Spleen (tissue), 11 donors: ENCODE measurements around the gene ARHGAP21. TPM values are rescaled to one million over a fixed set of nuclear protein-coding genes. Genes with fewer than 3 reads are reported as not detected.

Source experiments
- DNase-seq: peaks from one replicate; pipeline ENCODE4 v3.0.0-alpha.2; 2020
- H3K27ac ChIP-seq, 8 donors: fragments of 200-600 bp; sonication (generic) in 7 of 8; 1 replicate in 4 of 8; 2 replicates in 4 of 8; pipeline versions ENCODE4 v1.5.0 to v1.8.0; 2016 to 2021; ENCODE audit warnings: inconsistent platforms in 4 of 8, mild to moderate bottlenecking in 4 of 8, moderate library complexity in 1 of 8
- H3K27me3 ChIP-seq, 7 donors: fragments of 200-600 bp; sonication (generic) in 6 of 7; replicated peaks in 1 of 7; 1 replicate in 4 of 7; 2 replicates in 3 of 7; pipeline versions ENCODE4 v1.5.0 to v1.8.0; 2016 to 2021; ENCODE audit warnings: inconsistent platforms in 3 of 7, mild to moderate bottlenecking in 1 of 7
- H3K36me3 ChIP-seq, 6 donors: fragments of 200-600 bp; sonication (generic) in 5 of 6; 1 replicate in 4 of 6; 2 replicates in 2 of 6; pipeline versions ENCODE4 v1.5.0 to v1.8.0; 2016 to 2021; ENCODE audit warnings: inconsistent platforms in 2 of 6
- H3K4me1 ChIP-seq, 6 donors: fragments of 200-600 bp; sonication (generic) in 5 of 6; 1 replicate in 3 of 6; 2 replicates in 3 of 6; pipeline versions ENCODE4 v1.5.0 to v1.8.0; 2016 to 2021; ENCODE audit warnings: inconsistent platforms in 3 of 6
- H3K4me3 ChIP-seq, 8 donors: fragments of 200-600 bp; sonication (generic) in 7 of 8; 1 replicate in 4 of 8; 2 replicates in 4 of 8; pipeline versions ENCODE4 v1.5.0 to v1.8.0; 2016 to 2021; ENCODE audit warnings: inconsistent platforms in 4 of 8, mild to moderate bottlenecking in 4 of 8, moderate library complexity in 2 of 8
- H3K9me3 ChIP-seq, 8 donors: fragments of 200-600 bp; sonication (generic) in 7 of 8; 1 replicate in 4 of 8; 2 replicates in 4 of 8; pipeline versions ENCODE4 v1.5.0 to v1.8.0; 2016 to 2021; ENCODE audit warnings: inconsistent platforms in 4 of 8
- POLR2A ChIP-seq, 3 donors: fragments of 450-650 bp; IDR thresholded peaks; one replicate each; pipeline ENCODE4 v1.5.1; 2017; ENCODE audit warnings: antibody characterized with exemption in 3 of 3, mild to moderate bottlenecking in 1 of 3
- POLR2AphosphoS5 ChIP-seq, 3 donors: sonication (generic); formaldehyde crosslinking; IDR thresholded peaks; one replicate each; pipeline ENCODE4 v1.5.1; 2017; ENCODE audit warnings: antibody characterized with exemption in 3 of 3
- WGBS, 5 donors: extraction: QIAGEN DNeasy Blood & Tissue Kit in 3 of 5; methylation state at CpG; one replicate each; pipeline versions ENCODE4 v1.1.5 to v1.1.7; 2013 to 2018; 5-methylcytosine and 5-hydroxymethylcytosine counted together
- intact Hi-C: fragments of 100-400 bp; cut with DNase I; formaldehyde crosslinking; loops from one replicate; pipeline ENCODE4 v1.15.0; 2023; ENCODE audit warnings: low total_unique reads
- polyA plus RNA-seq, 3 donors: library from polyadenylated mRNA; stranded (reverse); fragments of 200-250 nt; gene quantifications; one replicate each; pipeline ENCODE4 v1.2.1, GENCODE V29; 2013
- total RNA-seq, 7 donors: library from RNA; depleted of rRNA in 3 of 7; stranded (reverse); fragments of >200 nt in 3 of 7; fragmentation: NEBNext Ultra II Directional in 4 of 7; extraction: Animal tissue kit (Norgen Biotek cat#: 25700) in 4 of 7; gene quantifications; one replicate each; pipeline versions ENCODE4 v1.1.0 to v1.2.1, GENCODE V29; 2016 to 2021
- TF ChIP-seq, protein P1 (sequence below), 11 experiments: fragments of 200-600 bp in 7 of 11; fragments of 450-650 bp in 4 of 11; sonication (generic) in 4 of 11; IDR thresholded peaks in 8 of 11; conservative IDR thresholded peaks in 3 of 11; 1 replicate in 7 of 11; 2 replicates in 4 of 11; pipeline versions ENCODE4 v1.4.0 to v1.8.0; 2016 to 2021; ENCODE audit warnings: antibody characterized with exemption in 11 of 11, inconsistent platforms in 4 of 11, mild to moderate bottlenecking in 1 of 11
- donor health status: healthy with polysubstance abuse.
- donor health status: DM: no; HTN: no; CAD: no; lungs with moderate emphysema.
- donor health status: DM: no; HTN: no; CAD: no.
- donor health status: Bipolar disorder and iron deficiency.
- donor health status: healthy.
- donor health status: DM: no; HTN: no; CAD: no.
- donor health status: DM: yes; HTN: yes; CAD: no.

The ARHGAP21 gene
- total and polyA plus RNA-seq, 10 donors, result 6.0 to 60.9 (median 43.9) TPM

DNA sequence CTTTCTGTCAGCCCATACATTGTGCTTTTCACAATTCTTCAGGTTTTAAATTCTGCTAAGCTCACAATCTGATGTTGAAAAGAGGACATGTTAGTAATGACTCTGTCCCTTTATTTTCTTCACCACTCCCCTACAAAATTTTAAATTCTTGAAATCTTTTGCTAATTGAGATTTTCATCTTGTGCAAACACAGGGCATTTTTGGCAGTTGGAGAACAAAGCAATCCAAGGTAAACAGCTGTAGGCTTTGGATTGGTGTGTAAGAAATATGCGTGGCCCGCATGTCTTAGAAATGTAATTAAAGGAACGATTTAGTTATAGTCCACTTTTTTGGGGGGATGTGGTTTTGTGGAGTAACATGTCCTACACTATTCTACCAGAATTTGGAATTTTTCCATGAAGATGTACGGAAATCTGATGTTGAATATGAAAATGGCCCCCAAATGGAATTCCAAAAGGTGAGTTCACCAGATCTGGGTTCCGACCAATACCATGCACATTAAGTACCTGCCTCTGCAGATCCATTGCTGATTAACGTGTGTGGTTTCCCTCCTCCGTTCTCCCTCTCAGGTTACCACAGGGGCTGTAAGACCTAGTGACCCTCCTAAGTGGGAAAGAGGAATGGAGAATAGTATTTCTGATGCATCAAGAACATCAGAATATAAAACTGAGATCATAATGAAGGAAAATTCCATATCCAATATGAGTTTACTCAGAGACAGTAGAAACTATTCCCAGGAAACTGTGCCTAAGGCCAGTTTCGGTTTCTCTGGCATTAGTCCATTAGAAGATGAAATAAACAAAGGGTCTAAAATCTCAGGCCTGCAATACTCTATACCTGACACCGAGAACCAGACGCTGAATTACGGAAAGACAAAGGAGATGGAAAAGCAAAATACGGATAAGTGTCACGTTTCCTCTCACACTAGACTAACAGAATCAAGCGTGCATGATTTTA lies 181.1 kb downstream of the ARHGAP21 start:
- Histone ChIP-seq H3K4me1 (no peaks in the 10 kb centered on the region), H3K9me3 (no peaks in the 10 kb centered on the region), H3K36me3 (peaks cover 0 to 54% (median 3%) of the 10 kb centered on the region in 6 donors), H3K4me3 (no peak overlapping the region), H3K27ac (no peak overlapping the region), H3K27me3 (no peaks in the 10 kb centered on the region)
- TF ChIP-seq, protein P1, sequence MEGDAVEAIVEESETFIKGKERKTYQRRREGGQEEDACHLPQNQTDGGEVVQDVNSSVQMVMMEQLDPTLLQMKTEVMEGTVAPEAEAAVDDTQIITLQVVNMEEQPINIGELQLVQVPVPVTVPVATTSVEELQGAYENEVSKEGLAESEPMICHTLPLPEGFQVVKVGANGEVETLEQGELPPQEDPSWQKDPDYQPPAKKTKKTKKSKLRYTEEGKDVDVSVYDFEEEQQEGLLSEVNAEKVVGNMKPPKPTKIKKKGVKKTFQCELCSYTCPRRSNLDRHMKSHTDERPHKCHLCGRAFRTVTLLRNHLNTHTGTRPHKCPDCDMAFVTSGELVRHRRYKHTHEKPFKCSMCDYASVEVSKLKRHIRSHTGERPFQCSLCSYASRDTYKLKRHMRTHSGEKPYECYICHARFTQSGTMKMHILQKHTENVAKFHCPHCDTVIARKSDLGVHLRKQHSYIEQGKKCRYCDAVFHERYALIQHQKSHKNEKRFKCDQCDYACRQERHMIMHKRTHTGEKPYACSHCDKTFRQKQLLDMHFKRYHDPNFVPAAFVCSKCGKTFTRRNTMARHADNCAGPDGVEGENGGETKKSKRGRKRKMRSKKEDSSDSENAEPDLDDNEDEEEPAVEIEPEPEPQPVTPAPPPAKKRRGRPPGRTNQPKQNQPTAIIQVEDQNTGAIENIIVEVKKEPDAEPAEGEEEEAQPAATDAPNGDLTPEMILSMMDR (IDR thresholded peaks at IDR 0.05 in 8 of 11, conservative IDR thresholded peaks at IDR 0.05 in 3 of 11), result no peak
- TF ChIP-seq POLR2A (IDR thresholded peaks at IDR 0.05) (no peak), POLR2AphosphoS5 (IDR thresholded peaks at IDR 0.05) (no peak)
- intact Hi-C loops, result no loop called here
- WGBS, 5 donors, result 90 to 95% (median 91%) methylated on average over 14 of the region's 14 CpGs
- no peak for DNase-seq

DNA sequence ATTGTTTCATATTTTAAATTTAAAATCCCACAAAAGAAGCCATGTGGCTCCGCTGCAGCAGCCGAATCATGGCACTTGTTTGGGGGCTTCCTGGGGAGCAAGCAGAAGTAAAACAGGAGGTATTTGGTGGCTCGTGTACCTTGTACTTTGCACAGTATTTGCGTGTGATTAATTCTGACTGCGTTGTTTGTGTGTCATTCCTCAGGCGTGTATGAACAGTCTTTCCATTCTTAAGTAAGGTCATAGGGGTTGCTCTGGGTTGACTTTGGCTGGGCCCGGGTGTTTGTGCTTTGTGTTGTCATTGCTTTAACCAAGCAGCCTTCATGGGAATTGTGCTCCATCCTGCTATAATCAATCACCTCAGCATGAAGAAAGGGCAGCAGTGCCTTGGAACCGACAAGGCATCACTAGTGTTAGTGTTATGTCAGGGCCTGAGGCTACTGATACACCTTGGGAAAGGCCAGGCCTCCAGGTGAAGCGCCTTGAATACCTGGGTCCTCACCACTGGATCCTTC lies 182.4 kb downstream of the ARHGAP21 start:
- Histone ChIP-seq H3K4me1 (no peaks in the 10 kb centered on the region), H3K4me3 (no peak overlapping the region), H3K9me3 (no peaks in the 10 kb centered on the region), H3K27me3 (no peaks in the 10 kb centered on the region), H3K27ac (no peak overlapping the region), H3K36me3 (peaks cover 0 to 64% (median 6%) of the 10 kb centered on the region in 6 donors)
- intact Hi-C loops, result no loop called here
- DNase-seq, result no peak
- TF ChIP-seq POLR2AphosphoS5 (IDR thresholded peaks at IDR 0.05), result no peak
- TF ChIP-seq POLR2A (IDR thresholded peaks at IDR 0.05), result no peak
- TF ChIP-seq, protein P1 (IDR thresholded peaks at IDR 0.05 in 8 of 11, conservative IDR thresholded peaks at IDR 0.05 in 3 of 11), result no peak
- WGBS, 5 donors, result 86 to 91% (median 89%) methylated on average over 9 of the region's 9 CpGs

DNA sequence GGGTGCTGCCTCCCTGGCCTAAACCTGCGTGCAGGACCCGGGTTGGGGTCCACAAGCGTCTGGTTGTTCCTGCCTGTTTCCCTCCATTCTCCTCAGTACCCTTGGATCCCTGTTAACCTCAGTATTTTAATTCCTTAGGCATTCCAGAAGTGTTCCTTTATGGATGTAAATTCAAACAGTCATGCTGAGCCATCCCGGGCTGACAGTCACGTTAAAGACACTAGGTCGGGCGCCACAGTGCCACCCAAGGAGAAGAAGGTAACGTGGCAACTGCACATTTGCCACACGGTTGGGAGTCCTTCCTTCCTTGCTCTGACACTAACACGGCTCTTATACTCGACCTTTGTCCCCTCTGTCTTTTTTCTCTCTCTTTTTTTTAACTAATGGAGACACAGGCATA lies 187.1 kb downstream of the ARHGAP21 start:
- intact Hi-C loops, result no loop called here
- DNase-seq, result no peak
- H3K27ac ChIP-seq, result no peak overlapping the region
- peaks cover 0 to 57% (median 9%) of the 10 kb centered on the region in 6 donors for H3K36me3 ChIP-seq
- TF ChIP-seq, protein P1 (IDR thresholded peaks at IDR 0.05 in 8 of 11, conservative IDR thresholded peaks at IDR 0.05 in 3 of 11), result no peak
- TF ChIP-seq POLR2AphosphoS5 (IDR thresholded peaks at IDR 0.05) (no peak), POLR2A (IDR thresholded peaks at IDR 0.05) (no peak)
- H3K4me1 ChIP-seq, result no peaks in the 10 kb centered on the region
- no peak overlapping the region for H3K4me3 ChIP-seq
- no peaks in the 10 kb centered on the region for H3K9me3 ChIP-seq
- H3K27me3 ChIP-seq, result no peaks in the 10 kb centered on the region
- WGBS, 5 donors, result 82 to 87% (median 83%) methylated on average over 11 of the region's 11 CpGs

DNA sequence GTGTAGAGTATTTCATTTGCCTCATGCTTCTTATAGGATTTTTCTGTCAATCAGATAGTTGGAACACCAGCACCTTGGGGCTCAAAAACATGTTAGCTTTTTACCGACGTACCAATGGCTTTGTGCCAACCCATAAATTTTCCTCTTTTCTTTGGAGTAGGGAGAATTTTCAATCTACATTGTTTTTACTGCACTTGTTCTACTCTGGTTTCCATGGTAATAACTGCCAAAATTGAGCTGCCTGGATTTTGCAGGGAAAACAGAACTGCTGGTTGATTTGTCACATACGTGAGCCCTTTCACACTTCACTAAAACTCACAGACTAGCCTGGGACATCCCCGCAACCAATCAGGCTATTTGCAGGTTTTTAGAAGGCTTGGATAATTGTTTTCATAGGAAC lies 189.7 kb downstream of the ARHGAP21 start:
- Histone ChIP-seq H3K9me3 (no peaks in the 10 kb centered on the region), H3K27ac (no peak overlapping the region), H3K36me3 (peaks cover 0 to 53% (median 9%) of the 10 kb centered on the region in 6 donors), H3K27me3 (no peaks in the 10 kb centered on the region), H3K4me1 (no peaks in the 10 kb centered on the region), H3K4me3 (no peak overlapping the region)
- no peak for TF ChIP-seq POLR2A (IDR thresholded peaks at IDR 0.05)
- TF ChIP-seq, protein P1 (IDR thresholded peaks at IDR 0.05 in 8 of 11, conservative IDR thresholded peaks at IDR 0.05 in 3 of 11), result no peak
- no peak for TF ChIP-seq POLR2AphosphoS5 (IDR thresholded peaks at IDR 0.05)
- no peak for DNase-seq
- intact Hi-C loops, result no loop called here
- 67 to 92% (median 82%) methylated on average over 4 of the region's 4 CpGs for WGBS, 5 donors
